ENCODE results near the gene TMEM209. TPM values are rescaled to one million over a fixed set of nuclear protein-coding genes. Genes with fewer than 3 reads are reported as not detected.
"Not testable (repeated sequence)": the region's sequence is repeated elsewhere in the genome, so short reads cannot be mapped to it uniquely, and the experiment has no call there.

The TMEM209 gene
- polyA plus RNA-seq, 2 of the 4 experiments (the other 2 are of a cell fraction): 12.8 to 36.6 TPM

GRCh38 chr7:130242198-130243014, 37.2 kb upstream of the TMEM209 start:
- DNase-seq (ENCODE audit: low read depth in 1 of 2, low spot score in 1 of 2) (peak; percentile 35 to 51), ATAC-seq (peak; percentile 90 to 98), FAIRE-seq (no peak)
- WGBS (ENCODE audit: missing lambda C conversion rate): 23% methylated on average over 5 of the region's 5 CpGs
- CTCF ChIA-PET: interaction anchor here (0.5 to 2.2 kb wide), 11 partner anchors 8 to 516 kb away, joined by 3 to 8 read pairs (median 3); no protein-coding TSS in a partner anchor
- Histone ChIP-seq H3K4me1 (no peaks in the 10 kb centered on the region), H3K9me3 (no peaks in the 10 kb centered on the region), H3K4me2 (0 out of 3 replicates have a peak overlapping the region, but pooled peaks have one; percentile 1), H3K4me3 (no peak overlapping the region), H3K27ac (no peak overlapping the region)
- TF ChIP-seq ZFP36 (IDR thresholded peaks at IDR 0.05; ENCODE audit: borderline replicate concordance, partially characterized antibody): no peak
- TF ChIP-seq SMC3 (IDR thresholded peaks at IDR 0.05): peak; percentile 90
- TF ChIP-seq JUNB (IDR thresholded peaks at IDR 0.05): no peak
- peak; percentile 91 to 93 for TF ChIP-seq RAD21 (conservative IDR thresholded peaks at IDR 0.05 in 1 of 2, IDR thresholded peaks at IDR 0.05 in 1 of 2)
- no peak for TF ChIP-seq ZNF302 (CRISPR knock-in tag; IDR thresholded peaks at IDR 0.05)
- peak; percentile 87 for TF ChIP-seq CTCF (IDR thresholded peaks at IDR 0.05)
- POLR2A ChIA-PET: no interaction called here

GRCh38 chr7:130240240-130240639, 35.0 kb upstream of the TMEM209 start:
- FAIRE-seq (no peak), ATAC-seq (no peak), DNase-seq (ENCODE audit: low read depth in 1 of 2, low spot score in 1 of 2) (no peak)
- Histone ChIP-seq H3K9me3 (no peaks in the 10 kb centered on the region), H3K4me1 (no peaks in the 10 kb centered on the region), H3K4me3 (no peak overlapping the region), H3K4me2 (no peak overlapping the region), H3K27ac (no peak overlapping the region)
- CTCF ChIA-PET: interaction anchor here (1.2 to 1.6 kb wide), 3 partner anchors 38 to 518 kb away, joined by 4 to 5 read pairs (median 4); no protein-coding TSS in a partner anchor
- TF ChIP-seq BCL3 (IDR thresholded peaks at IDR 0.05) (no peak), HES2 (IDR thresholded peaks at IDR 0.05) (no peak), CHD4 (IDR thresholded peaks at IDR 0.05; ENCODE audit: borderline replicate concordance) (no peak), EHMT2 (IDR thresholded peaks at IDR 0.05; ENCODE audit: low read depth) (no peak), BHLHE40 (IDR thresholded peaks at IDR 0.05; ENCODE audit: low read depth, low read length) (no peak), EP300 (IDR thresholded peaks at IDR 0.05) (no peak), USF2 (IDR thresholded peaks at IDR 0.05) (no peak), NPAS2 (CRISPR knock-in tag; IDR thresholded peaks at IDR 0.05; ENCODE audit: borderline replicate concordance) (no peak), TFCP2L1 (CRISPR knock-in tag; IDR thresholded peaks at IDR 0.05) (no peak), NFE2L2 (conservative IDR thresholded peaks at IDR 0.05; ENCODE audit: low read length) (no peak), ZC3H11A (IDR thresholded peaks at IDR 0.05) (no peak), MYC (IDR thresholded peaks at IDR 0.05; ENCODE audit: borderline replicate concordance, low read length) (no peak), FOXS1 (CRISPR knock-in tag; IDR thresholded peaks at IDR 0.05) (no peak), FOSL2 (IDR thresholded peaks at IDR 0.05) (no peak), FOSL2 (CRISPR knock-in tag; IDR thresholded peaks at IDR 0.05) (no peak)
- POLR2A ChIA-PET: no interaction called here
- 83% methylated on average over 1 of the region's 1 CpG for WGBS (ENCODE audit: missing lambda C conversion rate)

- FAIRE-seq; POLR2A ChIA-PET; H3K4me2 ChIP-seq; H3K4me1 ChIP-seq; ATAC-seq; H3K4me3 ChIP-seq; H3K9me3 ChIP-seq; DNase-seq (ENCODE audit: low read depth in 1 of 2, low spot score in 1 of 2); H3K27ac ChIP-seq: not testable (repeated sequence)
- 46% methylated on average over 4 of the region's 4 CpGs for WGBS (ENCODE audit: missing lambda C conversion rate)
- CTCF ChIA-PET: interaction anchor here (0.7 kb wide), 1 partner anchor 534 kb away, joined by 4 read pairs; no protein-coding TSS in a partner anchor
Observed at GRCh38 chr7:130236361-130236760, 31.2 kb upstream of the TMEM209 start.

Measured in A549 (cell line).